ENCODE measurements around the gene GNG8. TPM values are rescaled to one million over a fixed set of nuclear protein-coding genes. Genes with fewer than 3 reads are reported as not detected.

Gene GNG8
- total RNA-seq, 1 experiment from 2014 or later: not detected

GRCh38 chr19:46678110-46678732, 42.2 kb upstream of the GNG8 start:
- Histone ChIP-seq H3K18ac (ENCODE audit: insufficient read length, low read depth, low read length) (no peak overlapping the region), H3K4me1 (ENCODE audit: insufficient read depth, low read length) (no peaks in the 10 kb centered on the region; the same call in 1 of the 2 replicates), H3K79me2 (ENCODE audit: insufficient read depth, low read length) (no peaks in the 10 kb centered on the region), H3K4me2 (ENCODE audit: insufficient read depth, insufficient read length, low read length) (no peak overlapping the region), H3K9me3 (ENCODE audit: control insufficient read depth, low read depth, low read length) (no peaks in the 10 kb centered on the region), H4K20me1 (ENCODE audit: control insufficient read depth, insufficient read depth, insufficient read length) (no peaks in the 10 kb centered on the region), H2AK5ac (ENCODE audit: insufficient read length, low read length) (no peak overlapping the region), H3K56ac (ENCODE audit: insufficient read length, low read depth, low read length) (no peak overlapping the region), H2BK5ac (ENCODE audit: insufficient read length, low read length) (no peak overlapping the region), H2BK20ac (ENCODE audit: low read depth, low read length, poor library complexity, severe bottlenecking) (no peak overlapping the region), H4K8ac (replicated peaks; ENCODE audit: insufficient read length, low read depth, low read length) (no peak overlapping the region), H4K5ac (ENCODE audit: insufficient read length, low read depth, low read length) (no peak overlapping the region), H3K14ac (ENCODE audit: insufficient read depth, low read length) (no peak overlapping the region), H3K23ac (ENCODE audit: insufficient read length, low read depth, low read length) (no peak overlapping the region), H2BK12ac (ENCODE audit: insufficient read length, low read depth, low read length) (no peak overlapping the region), H3K27me3 (ENCODE audit: insufficient read depth, low read length) (no peaks in the 10 kb centered on the region), H2BK15ac (ENCODE audit: low read depth, low read length) (no peak overlapping the region), H2AFZ (ENCODE audit: low read length) (no peak overlapping the region), H4K91ac (ENCODE audit: insufficient read length, low read depth, low read length) (no peak overlapping the region), H3K4ac (ENCODE audit: low read depth, low read length) (no peak overlapping the region), H3K27ac (ENCODE audit: insufficient read length, low read depth, low read length) (no peak overlapping the region), H3K79me1 (ENCODE audit: insufficient read depth, low read depth, low read length, poor library complexity, severe bottlenecking) (no peaks in the 10 kb centered on the region), H3K9ac (ENCODE audit: extremely low read depth, insufficient read length, low read length) (no peak overlapping the region), H3T11ph (ENCODE audit: low read length) (no peak overlapping the region), H3K23me2 (ENCODE audit: insufficient read length, low read depth, low read length, poor library complexity, severe bottlenecking) (no peaks in the 10 kb centered on the region), H2BK120ac (ENCODE audit: low read depth, low read length, poor library complexity, severe bottlenecking) (no peak overlapping the region)
- peaks cover 38 to 80% (median 63%) of the 10 kb centered on the region in 3 experiments; a peak in 6 of 7 replicates for H3K36me3 Mint-ChIP-seq (ENCODE audit: insufficient read depth in 1 of 3, low read depth in 3 of 3)
- H3K4me3 Mint-ChIP-seq: no peak overlapping the region
- peaks cover 3 to 10% of the 10 kb centered on the region in 2 experiments; a peak in 3 of 4 replicates for H3K4me1 Mint-ChIP-seq
- H3K9me3 Mint-ChIP-seq: no peaks in the 10 kb centered on the region
- no peaks in the 10 kb centered on the region; the same call in 1 of the 2 replicates for H3K27me3 Mint-ChIP-seq (ENCODE audit: low read depth)
- no peak for TF ChIP-seq CTCF (conservative IDR thresholded peaks at IDR 0.05)
- DNase-seq: peak; percentile 91
- no CpG with 5 or more reads among the region's 26 CpGs for WGBS (ENCODE audit: extremely low coverage, insufficient read length, low lambda C conversion rate)
- peak overlapping the region in 2 of 3 experiments; percentile 51 to 57; a peak in 3 of 7 replicates for H3K27ac Mint-ChIP-seq
